Activated naive CD4-positive, alpha-beta T cell treated with anti-CD3 and anti-CD28 coated beads for 36 hours (primary cell): ENCODE results near the gene UMAD1. TPM values are rescaled to one million over a fixed set of nuclear protein-coding genes. Genes with fewer than 3 reads are reported as not detected.

Experiments used
- CTCF ChIA-PET: fragments of 350-600 bp; sonication (Branson Sonifier 250); formaldehyde crosslinking; loops from one replicate; lab custom pipeline; 2021; ENCODE audit warnings: antibody characterized with exemption; lab: Charles Lee
- DNase-seq: peaks from one replicate; pipeline ENCODE4 v3.0.0-alpha.2; 2020
- H3K27ac Mint-ChIP-seq: one replicate; pipeline ENCODE4 v1.8.0; 2021; ENCODE audit warnings: mild to moderate bottlenecking, mixed read lengths
- H3K27me3 Mint-ChIP-seq: one replicate; pipeline ENCODE4 v1.8.0; 2021; ENCODE audit warnings: low read depth, mixed read lengths
- H3K36me3 Mint-ChIP-seq: one replicate; pipeline ENCODE4 v1.8.0; 2021; ENCODE audit warnings: low read depth, mixed read lengths
- H3K4me1 Mint-ChIP-seq: one replicate; pipeline ENCODE4 v1.8.0; 2021; ENCODE audit warnings: low read depth, mixed read lengths
- H3K4me3 Mint-ChIP-seq: one replicate; pipeline ENCODE4 v1.8.0; 2021; ENCODE audit warnings: mild to moderate bottlenecking, moderate library complexity, mixed read lengths
- H3K9me3 Mint-ChIP-seq: one replicate; pipeline ENCODE4 v1.8.0; 2021; ENCODE audit warnings: mixed read lengths
- intact Hi-C: fragments of 100-400 bp; cut with micrococcal nuclease; formaldehyde crosslinking; loops from one replicate; pipeline ENCODE4 v1.15.1; 2023
- total RNA-seq, 2 experiments: library from RNA; stranded (reverse); gene quantifications; one replicate each; pipeline ENCODE4 v1.2.3, GENCODE V29; 2021

The UMAD1 gene
- total RNA-seq, 2 experiments from 2014 or later = 13.8 to 14.3 TPM

- H3K27me3 Mint-ChIP-seq = no peaks in the 10 kb centered on the region
- no peak for DNase-seq
- intact Hi-C loops = loop anchor here (10.0 kb wide), 1 partner anchor 202 kb away; no protein-coding TSS in a partner anchor
Observed at GRCh38 chr7:7832518-7832917, 192.0 kb downstream of the UMAD1 start.

GRCh38 chr7:7834761-7835160 lies 194.2 kb downstream of the UMAD1 start:
- Mint-ChIP-seq H3K27me3 (no peaks in the 10 kb centered on the region), H3K4me3 (no peak overlapping the region), H3K9me3 (no peaks in the 10 kb centered on the region), H3K27ac (no peak overlapping the region), H3K4me1 (peaks cover 15% of the 10 kb centered on the region), H3K36me3 (peaks cover 15% of the 10 kb centered on the region)
- intact Hi-C loops = loop anchor here (10.0 kb wide), 1 partner anchor 200 kb away; no protein-coding TSS in a partner anchor
- CTCF ChIA-PET = interaction anchor here (0.9 kb wide), 1 partner anchor 47 kb away, joined by 3 read pairs; no protein-coding TSS in a partner anchor
- DNase-seq = no peak

More at GRCh38 chr7:7832518-7832917, 192.0 kb downstream of the UMAD1 start:
- Mint-ChIP-seq H3K9me3 (no peaks in the 10 kb centered on the region), H3K36me3 (peaks cover 15% of the 10 kb centered on the region), H3K4me3 (no peak overlapping the region), H3K27ac (no peak overlapping the region), H3K4me1 (peaks cover 18% of the 10 kb centered on the region)
- CTCF ChIA-PET = no interaction called here

- no peak overlapping the region for H3K27ac Mint-ChIP-seq
- no peaks in the 10 kb centered on the region for H3K9me3 Mint-ChIP-seq
- no peak overlapping the region for H3K4me3 Mint-ChIP-seq
- H3K4me1 Mint-ChIP-seq = no peaks in the 10 kb centered on the region
- no peaks in the 10 kb centered on the region for H3K27me3 Mint-ChIP-seq
- no peaks in the 10 kb centered on the region for H3K36me3 Mint-ChIP-seq
- DNase-seq = no peak
- intact Hi-C loops = no loop called here
- CTCF ChIA-PET = interaction anchor here (0.6 kb wide), 1 partner anchor 595 kb away, joined by 6 read pairs; no protein-coding TSS in a partner anchor
Observed at GRCh38 chr7:7841027-7841426, 200.5 kb downstream of the UMAD1 start.

- H3K27ac Mint-ChIP-seq = no peak overlapping the region
- CTCF ChIA-PET = no interaction called here
- intact Hi-C loops = no loop called here
Observed at GRCh38 chr7:7843240-7843639, 202.7 kb downstream of the UMAD1 start.

GRCh38 chr7:7843972-7844371 lies 203.4 kb downstream of the UMAD1 start:
- H3K36me3 Mint-ChIP-seq = no peaks in the 10 kb centered on the region
- no peaks in the 10 kb centered on the region for H3K27me3 Mint-ChIP-seq
- H3K9me3 Mint-ChIP-seq = no peaks in the 10 kb centered on the region
- no peak overlapping the region for H3K4me3 Mint-ChIP-seq
- no peak for DNase-seq
- CTCF ChIA-PET = no interaction called here
- peaks cover 10% of the 10 kb centered on the region for H3K4me1 Mint-ChIP-seq
- no peak overlapping the region for H3K27ac Mint-ChIP-seq
- intact Hi-C loops = no loop called here

More at GRCh38 chr7:7843240-7843639, 202.7 kb downstream of the UMAD1 start:
- Mint-ChIP-seq H3K36me3 (no peaks in the 10 kb centered on the region), H3K4me3 (no peak overlapping the region), H3K9me3 (no peaks in the 10 kb centered on the region), H3K4me1 (peaks cover 7% of the 10 kb centered on the region), H3K27me3 (no peaks in the 10 kb centered on the region)
- no peak for DNase-seq

GRCh38 chr7:7848246-7848645 lies 207.7 kb downstream of the UMAD1 start:
- peaks cover 13% of the 10 kb centered on the region for H3K36me3 Mint-ChIP-seq
- H3K27ac Mint-ChIP-seq = no peak overlapping the region
- H3K4me1 Mint-ChIP-seq = peaks cover 22% of the 10 kb centered on the region
- CTCF ChIA-PET = interaction anchor here (1.0 kb wide), 1 partner anchor 84 kb away, joined by 3 read pairs; no protein-coding TSS in a partner anchor
- H3K9me3 Mint-ChIP-seq = no peaks in the 10 kb centered on the region
- DNase-seq = no peak
- H3K27me3 Mint-ChIP-seq = no peaks in the 10 kb centered on the region
- H3K4me3 Mint-ChIP-seq = no peak overlapping the region
- intact Hi-C loops = no loop called here

GRCh38 chr7:7848892-7849291 lies 208.3 kb downstream of the UMAD1 start:
- Mint-ChIP-seq H3K9me3 (no peaks in the 10 kb centered on the region), H3K36me3 (peaks cover 13% of the 10 kb centered on the region), H3K27ac (no peak overlapping the region), H3K4me1 (peaks cover 22% of the 10 kb centered on the region), H3K27me3 (no peaks in the 10 kb centered on the region), H3K4me3 (no peak overlapping the region)
- CTCF ChIA-PET = interaction anchor here (1.3 kb wide), 1 partner anchor 9 kb away, joined by 4 read pairs; no protein-coding TSS in a partner anchor
- intact Hi-C loops = no loop called here
- DNase-seq = no peak

GRCh38 chr7:7850150-7850549 lies 209.6 kb downstream of the UMAD1 start:
- intact Hi-C loops = no loop called here
- CTCF ChIA-PET = interaction anchor here (1.3 kb wide), 1 partner anchor 8 kb away, joined by 4 read pairs; no protein-coding TSS in a partner anchor

GRCh38 chr7:7851381-7851780 lies 210.8 kb downstream of the UMAD1 start:
- peaks cover 22% of the 10 kb centered on the region for H3K4me1 Mint-ChIP-seq
- H3K27me3 Mint-ChIP-seq = no peaks in the 10 kb centered on the region
- intact Hi-C loops = no loop called here
- no peak overlapping the region for H3K4me3 Mint-ChIP-seq
- H3K9me3 Mint-ChIP-seq = peaks cover 17% of the 10 kb centered on the region
- H3K36me3 Mint-ChIP-seq = peaks cover 26% of the 10 kb centered on the region
- CTCF ChIA-PET = no interaction called here
- DNase-seq = no peak
- H3K27ac Mint-ChIP-seq = no peak overlapping the region

More at GRCh38 chr7:7850150-7850549, 209.6 kb downstream of the UMAD1 start:
- H3K27ac Mint-ChIP-seq = no peak overlapping the region
- H3K27me3 Mint-ChIP-seq = no peaks in the 10 kb centered on the region
- H3K36me3 Mint-ChIP-seq = peaks cover 18% of the 10 kb centered on the region
- peaks cover 8% of the 10 kb centered on the region for H3K9me3 Mint-ChIP-seq
- peaks cover 22% of the 10 kb centered on the region for H3K4me1 Mint-ChIP-seq
- DNase-seq = no peak
- no peak overlapping the region for H3K4me3 Mint-ChIP-seq

GRCh38 chr7:7851991-7852390 lies 211.4 kb downstream of the UMAD1 start:
- H3K4me3 Mint-ChIP-seq = no peak overlapping the region
- peaks cover 22% of the 10 kb centered on the region for H3K4me1 Mint-ChIP-seq
- H3K9me3 Mint-ChIP-seq = peaks cover 17% of the 10 kb centered on the region
- CTCF ChIA-PET = no interaction called here
- DNase-seq = no peak
- H3K27me3 Mint-ChIP-seq = no peaks in the 10 kb centered on the region
- intact Hi-C loops = no loop called here
- H3K36me3 Mint-ChIP-seq = peaks cover 26% of the 10 kb centered on the region
- H3K27ac Mint-ChIP-seq = no peak overlapping the region

- Mint-ChIP-seq H3K36me3 (peaks cover 18% of the 10 kb centered on the region), H3K27me3 (no peaks in the 10 kb centered on the region), H3K27ac (no peak overlapping the region), H3K4me1 (peaks cover 10% of the 10 kb centered on the region), H3K9me3 (peaks cover 17% of the 10 kb centered on the region), H3K4me3 (no peak overlapping the region)
- no peak for DNase-seq
- CTCF ChIA-PET = interaction anchor here (0.8 to 1.1 kb wide), 2 partner anchors 8 to 17 kb away, joined by 3 to 4 read pairs; no protein-coding TSS in a partner anchor
- intact Hi-C loops = no loop called here
Observed at GRCh38 chr7:7857143-7857583, 216.6 kb downstream of the UMAD1 start.

GRCh38 chr7:7858559-7858958 lies 218.0 kb downstream of the UMAD1 start:
- Mint-ChIP-seq H3K27me3 (no peaks in the 10 kb centered on the region), H3K9me3 (peaks cover 17% of the 10 kb centered on the region), H3K4me1 (peaks cover 9% of the 10 kb centered on the region), H3K27ac (no peak overlapping the region), H3K4me3 (no peak overlapping the region), H3K36me3 (peaks cover 13% of the 10 kb centered on the region)
- no peak for DNase-seq
- CTCF ChIA-PET = interaction anchor here (0.9 to 1.1 kb wide), 2 partner anchors 9 to 50 kb away, joined by 3 to 4 read pairs; no protein-coding TSS in a partner anchor
- intact Hi-C loops = no loop called here

GRCh38 chr7:7859411-7859810 lies 218.9 kb downstream of the UMAD1 start:
- peaks cover 11% of the 10 kb centered on the region for H3K36me3 Mint-ChIP-seq
- CTCF ChIA-PET = no interaction called here
- intact Hi-C loops = no loop called here
- H3K4me3 Mint-ChIP-seq = no peak overlapping the region
- no peak overlapping the region for H3K27ac Mint-ChIP-seq
- peaks cover 15% of the 10 kb centered on the region for H3K9me3 Mint-ChIP-seq
- no peak for DNase-seq
- no peaks in the 10 kb centered on the region for H3K27me3 Mint-ChIP-seq
- peaks cover 9% of the 10 kb centered on the region for H3K4me1 Mint-ChIP-seq
